Gastrocnemius medialis (tissue), 4 donors: ENCODE data around the gene SEPTIN2. TPM values are rescaled to one million over a fixed set of nuclear protein-coding genes. Genes with fewer than 3 reads are reported as not detected.

ENCODE experiments used
- ATAC-seq, 2 donors: fragments of 150-250 bp; one replicate each; pipeline ENCODE4 v1.9.1; 2016
- DNase-seq, 2 donors: peaks; one replicate each; pipeline ENCODE4 v3.0.0-alpha.2; 2019
- H3K27ac ChIP-seq, 4 donors: fragments of 200-600 bp; sonication (generic); 1 replicate in 1 of 4; 2 replicates in 3 of 4; pipeline ENCODE4 v1.5.1; 2016 to 2018; ENCODE audit warnings: mild to moderate bottlenecking in 2 of 4, moderate library complexity in 1 of 4
- H3K27me3 ChIP-seq, 3 donors: fragments of 200-600 bp; sonication (generic) in 2 of 3; 1 replicate in 1 of 3; 2 replicates in 2 of 3; pipeline versions ENCODE4 v1.5.1 to v1.6.0; 2016 to 2019; ENCODE audit warnings: mild to moderate bottlenecking in 1 of 3, moderate library complexity in 1 of 3
- H3K36me3 ChIP-seq, 2 donors: fragments of 200-600 bp; sonication (generic) in 1 of 2; one replicate each; pipeline ENCODE4 v1.5.1; 2017 to 2018
- H3K4me1 ChIP-seq, 2 donors: fragments of 200-600 bp; sonication (generic) in 1 of 2; one replicate each; pipeline ENCODE4 v1.5.1; 2016 to 2017; ENCODE audit warnings: mild to moderate bottlenecking in 2 of 2
- H3K4me3 ChIP-seq, 4 donors: fragments of 200-600 bp; sonication (generic) in 3 of 4; 1 replicate in 1 of 4; 2 replicates in 3 of 4; pipeline ENCODE4 v1.5.1; 2016 to 2019; ENCODE audit warnings: mild to moderate bottlenecking in 2 of 4
- H3K9me3 ChIP-seq, 3 donors: fragments of 200-600 bp; sonication (generic) in 2 of 3; 1 replicate in 1 of 3; 2 replicates in 2 of 3; pipeline ENCODE4 v1.5.1; 2016 to 2019
- CTCF ChIP-seq, 5 experiments: fragments of 450-650 bp in 3 of 5; fragments of 200-600 bp in 2 of 5; sonication (generic) in 2 of 5; IDR thresholded peaks in 4 of 5; conservative IDR thresholded peaks in 1 of 5; 1 replicate in 4 of 5; 2 replicates in 1 of 5; pipeline ENCODE4 v1.5.1; 2016 to 2019; ENCODE audit warnings: antibody characterized with exemption in 5 of 5, mild to moderate bottlenecking in 3 of 5, moderate library complexity in 3 of 5
- POLR2A ChIP-seq, 2 donors: fragments of 450-650 bp; IDR thresholded peaks; one replicate each; pipeline ENCODE4 v1.6.1; 2017; ENCODE audit warnings: antibody characterized with exemption in 2 of 2, mild to moderate bottlenecking in 2 of 2, moderate library complexity in 2 of 2
- in situ Hi-C, 4 donors: fragments of 200-750 bp; cut with MboI; loops; one replicate each; pipeline versions ENCODE4 v1.15.0 to v1.8.0; 2017; ENCODE audit warnings: low sequenced_read_pairs in 4 of 4
- intact Hi-C: fragments of 100-400 bp; cut with DNase I; formaldehyde crosslinking; loops from one replicate; pipeline ENCODE4 v1.15.1; 2023; ENCODE audit warnings: low total_unique reads
- total RNA-seq, 4 donors: library from RNA; depleted of rRNA; stranded (reverse); fragments of >200 nt; gene quantifications; one replicate each; pipeline versions ENCODE4 v1.1.0 to v1.2.3, GENCODE V29; 2016

The SEPTIN2 gene
- total RNA-seq, 4 donors from 2014 or later = 81.3 to 130 (median 99.3) TPM

- Histone ChIP-seq H3K4me3 (no peak overlapping the region), H3K4me1 (peaks cover 67 to 82% of the 10 kb centered on the region in 2 donors), H3K9me3 (no peaks in the 10 kb centered on the region), H3K27me3 (no peaks in the 10 kb centered on the region), H3K36me3 (no peaks in the 10 kb centered on the region), H3K27ac (no peak overlapping the region)
- intact Hi-C loops = no loop called here
- in situ Hi-C loops = no loop called here
- TF ChIP-seq POLR2A (IDR thresholded peaks at IDR 0.05) = no peak
- ATAC-seq (no peak), DNase-seq (no peak)
Observed at GRCh38 chr2:241320394-241320793, 4.7 kb downstream of the SEPTIN2 start.

GRCh38 chr2:241321033-241321432 is 5.3 kb downstream of the SEPTIN2 start:
- in situ Hi-C loops (no loop called here), intact Hi-C loops (no loop called here)
- Histone ChIP-seq H3K4me1 (peaks cover 67 to 82% of the 10 kb centered on the region in 2 donors), H3K27me3 (no peaks in the 10 kb centered on the region), H3K4me3 (no peak overlapping the region), H3K36me3 (no peaks in the 10 kb centered on the region), H3K27ac (peak overlapping the region in 1 of 4 donors; percentile 9), H3K9me3 (no peaks in the 10 kb centered on the region)
- no peak for TF ChIP-seq CTCF (IDR thresholded peaks at IDR 0.05 in 4 of 5, conservative IDR thresholded peaks at IDR 0.05 in 1 of 5)
- no peak for TF ChIP-seq POLR2A (IDR thresholded peaks at IDR 0.05)
- no peak for DNase-seq
- no peak for ATAC-seq

- TF ChIP-seq POLR2A (IDR thresholded peaks at IDR 0.05) = no peak
- TF ChIP-seq CTCF (IDR thresholded peaks at IDR 0.05 in 4 of 5, conservative IDR thresholded peaks at IDR 0.05 in 1 of 5) = no peak
- Histone ChIP-seq H3K27me3 (no peaks in the 10 kb centered on the region), H3K4me1 (peaks cover 64 to 78% of the 10 kb centered on the region in 2 donors), H3K4me3 (peak overlapping the region in 1 of 4 donors; percentile 16), H3K36me3 (peaks cover 0 to 4% of the 10 kb centered on the region in 2 donors), H3K9me3 (no peaks in the 10 kb centered on the region), H3K27ac (peak overlapping the region in 2 of 4 donors; percentile 9 to 36)
- DNase-seq (no peak), ATAC-seq (no peak)
- intact Hi-C loops = no loop called here
- in situ Hi-C loops = no loop called here
Observed at GRCh38 chr2:241321886-241322285, 6.2 kb downstream of the SEPTIN2 start.

GRCh38 chr2:241323778-241324177 is 8.1 kb downstream of the SEPTIN2 start:
- intact Hi-C loops = no loop called here
- Histone ChIP-seq H3K4me1 (peaks cover 45 to 59% of the 10 kb centered on the region in 2 donors), H3K36me3 (peaks cover 0 to 12% of the 10 kb centered on the region in 2 donors), H3K9me3 (no peaks in the 10 kb centered on the region), H3K4me3 (no peak overlapping the region), H3K27me3 (no peaks in the 10 kb centered on the region), H3K27ac (no peak overlapping the region)
- DNase-seq = no peak
- in situ Hi-C loops = no loop called here
- TF ChIP-seq CTCF (IDR thresholded peaks at IDR 0.05 in 4 of 5, conservative IDR thresholded peaks at IDR 0.05 in 1 of 5) = no peak
- no peak for TF ChIP-seq POLR2A (IDR thresholded peaks at IDR 0.05)
- ATAC-seq = no peak

GRCh38 chr2:241324775-241325174 is 9.1 kb downstream of the SEPTIN2 start:
- Histone ChIP-seq H3K27me3 (no peaks in the 10 kb centered on the region), H3K36me3 (peaks cover 0 to 12% of the 10 kb centered on the region in 2 donors), H3K9me3 (no peaks in the 10 kb centered on the region), H3K4me3 (no peak overlapping the region), H3K4me1 (peaks cover 38 to 49% of the 10 kb centered on the region in 2 donors), H3K27ac (no peak overlapping the region)
- ATAC-seq (no peak), DNase-seq (no peak)
- in situ Hi-C loops (no loop called here), intact Hi-C loops (no loop called here)
- TF ChIP-seq POLR2A (IDR thresholded peaks at IDR 0.05) = no peak
- no peak for TF ChIP-seq CTCF (IDR thresholded peaks at IDR 0.05 in 4 of 5, conservative IDR thresholded peaks at IDR 0.05 in 1 of 5)
